Nephron (organoid): ENCODE results near the gene NKD1.
A peak's percentile ranks its signal among the peaks of the same experiment; 100 is the strongest.
"Not testable (repeated sequence)": the region's sequence is repeated elsewhere in the genome, so short reads cannot be mapped to it uniquely, and the experiment has no call there.

ENCODE experiments used
- H3K27ac Mint-ChIP-seq, 3 experiments: 2 replicates each; pipeline ENCODE4 v1.8.0; 2020; ENCODE audit warnings: mixed read lengths in 3 of 3, mild to moderate bottlenecking in 2 of 3, moderate library complexity in 1 of 3
- H3K27me3 Mint-ChIP-seq: 2 replicates; pipeline ENCODE4 v1.8.0; 2021; ENCODE audit warnings: low read depth, mild to moderate bottlenecking, moderate library complexity, mixed read lengths
- H3K36me3 Mint-ChIP-seq: 2 replicates; pipeline ENCODE4 v1.8.0; 2020; ENCODE audit warnings: low read depth, mixed read lengths
- H3K4me1 Mint-ChIP-seq: 2 replicates; pipeline ENCODE4 v1.8.0; 2020; ENCODE audit warnings: mixed read lengths
- H3K4me3 Mint-ChIP-seq, 3 experiments: 2 replicates each; pipeline ENCODE4 v1.8.0; 2020; ENCODE audit warnings: mild to moderate bottlenecking in 3 of 3, mixed read lengths in 3 of 3, moderate library complexity in 2 of 3
- H3K9me3 Mint-ChIP-seq: 2 replicates; pipeline ENCODE4 v1.8.0; 2020; ENCODE audit warnings: mixed read lengths
- CTCF ChIP-seq, 3 experiments: fragments of 200-600 bp; sonication (generic); IDR thresholded peaks; one replicate each; pipeline ENCODE4 v1.5.0; 2021; ENCODE audit warnings: antibody characterized with exemption in 3 of 3; ENCODE audit not compliant: unreplicated experiment in 3 of 3

NKD1 gene

GRCh38 chr16:50501986-50502615 lies 46.1 kb upstream of the NKD1 start:
- Mint-ChIP-seq H3K27me3 (peaks cover 19% of the 10 kb centered on the region), H3K36me3 (no peaks in the 10 kb centered on the region), H3K9me3 (no peaks in the 10 kb centered on the region), H3K4me3 (no peak overlapping the region), H3K27ac (no peak overlapping the region), H3K4me1 (peaks cover 11% of the 10 kb centered on the region)
- TF ChIP-seq CTCF (IDR thresholded peaks at IDR 0.05; ENCODE audit: unreplicated experiment in 3 of 3), result no peak

- TF ChIP-seq CTCF (IDR thresholded peaks at IDR 0.05; ENCODE audit: unreplicated experiment in 3 of 3), result no peak
- Mint-ChIP-seq H3K4me1 (peaks cover 11% of the 10 kb centered on the region), H3K4me3 (no peak overlapping the region), H3K36me3 (no peaks in the 10 kb centered on the region), H3K9me3 (no peaks in the 10 kb centered on the region), H3K27ac (no peak overlapping the region), H3K27me3 (peaks cover 19% of the 10 kb centered on the region)
Measured at GRCh38 chr16:50502616-50503011, 45.6 kb upstream of the NKD1 start.

DNA sequence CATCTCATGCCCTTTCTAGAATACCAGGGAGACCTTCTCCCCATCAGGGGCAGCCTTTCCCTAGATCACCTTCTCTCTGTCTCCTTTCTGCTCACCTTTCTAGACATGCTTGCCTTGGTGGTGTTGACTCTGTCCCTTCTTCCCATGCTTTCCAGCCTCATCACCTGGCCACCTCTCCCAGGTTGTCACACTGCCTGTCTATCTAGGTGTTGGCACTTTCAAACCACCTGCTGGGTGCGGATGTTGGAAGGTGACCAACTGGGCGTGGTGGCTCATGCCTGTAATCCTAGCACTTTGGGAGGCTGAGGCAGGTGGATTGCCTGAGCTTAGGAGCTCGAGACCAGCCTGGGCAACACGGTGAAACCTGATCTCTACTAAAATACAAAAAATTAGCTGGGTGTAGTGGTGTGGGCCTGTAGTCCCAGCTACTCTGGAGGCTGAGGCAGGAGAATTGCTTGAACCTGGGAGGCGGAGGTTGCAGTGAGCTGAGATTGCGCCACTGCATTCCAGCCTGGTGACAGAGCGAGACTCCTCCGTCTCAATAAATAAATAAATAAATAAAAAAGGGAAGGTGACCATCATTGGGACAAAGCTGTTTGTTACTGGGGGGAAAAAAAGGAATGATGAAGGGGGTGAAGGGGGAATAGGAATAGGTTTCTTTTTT lies 44.2 kb upstream of the NKD1 start:
- H3K27ac Mint-ChIP-seq, H3K4me1 Mint-ChIP-seq, H3K36me3 Mint-ChIP-seq, H3K9me3 Mint-ChIP-seq, H3K4me3 Mint-ChIP-seq: not testable (repeated sequence)
- H3K27me3 Mint-ChIP-seq, result peaks cover 19% of the 10 kb centered on the region

DNA sequence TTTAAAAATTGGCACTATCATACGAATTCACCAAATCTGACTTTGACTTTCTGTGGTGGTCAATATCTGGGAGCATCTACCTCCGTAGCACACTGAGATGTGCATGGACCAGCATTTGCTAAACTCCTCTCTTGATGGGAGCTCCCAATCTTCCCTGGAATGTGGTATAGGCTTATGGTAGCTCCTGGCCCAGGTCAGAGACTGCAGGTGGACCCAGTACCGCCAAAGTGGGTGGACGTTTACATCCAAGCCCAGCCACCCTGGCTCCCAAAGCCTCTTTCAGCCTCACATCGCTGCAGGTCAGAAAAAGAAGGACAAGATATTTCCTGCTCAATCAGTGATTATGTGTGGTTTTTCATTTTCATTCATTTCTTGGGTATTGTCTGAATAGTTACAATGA lies 43.1 kb upstream of the NKD1 start:
- Mint-ChIP-seq H3K36me3 (no peaks in the 10 kb centered on the region), H3K27ac (no peak overlapping the region), H3K4me3 (no peak overlapping the region), H3K27me3 (peaks cover 17% of the 10 kb centered on the region), H3K4me1 (no peaks in the 10 kb centered on the region), H3K9me3 (peaks cover 12% of the 10 kb centered on the region)
- TF ChIP-seq CTCF (IDR thresholded peaks at IDR 0.05; ENCODE audit: unreplicated experiment in 3 of 3), result no peak

GRCh38 chr16:50505714-50506542 lies 42.3 kb upstream of the NKD1 start:
- no peak overlapping the region for H3K4me3 Mint-ChIP-seq
- H3K4me1 Mint-ChIP-seq, result no peaks in the 10 kb centered on the region
- H3K27ac Mint-ChIP-seq, result peak overlapping the region in 1 of 3 experiments; percentile 13
- peaks cover 16% of the 10 kb centered on the region for H3K27me3 Mint-ChIP-seq
- no peaks in the 10 kb centered on the region for H3K36me3 Mint-ChIP-seq
- H3K9me3 Mint-ChIP-seq, result peaks cover 16% of the 10 kb centered on the region
- TF ChIP-seq CTCF (IDR thresholded peaks at IDR 0.05; ENCODE audit: unreplicated experiment in 3 of 3), result no peak

- H3K9me3 Mint-ChIP-seq, result peaks cover 19% of the 10 kb centered on the region
- no peak overlapping the region for H3K27ac Mint-ChIP-seq
Measured at GRCh38 chr16:50506543-50506937, 41.7 kb upstream of the NKD1 start.

More at GRCh38 chr16:50506543-50506937, 41.7 kb upstream of the NKD1 start:
- H3K4me3 Mint-ChIP-seq, result no peak overlapping the region
- TF ChIP-seq CTCF (IDR thresholded peaks at IDR 0.05; ENCODE audit: unreplicated experiment in 3 of 3), result no peak
- no peaks in the 10 kb centered on the region for H3K36me3 Mint-ChIP-seq
- no peaks in the 10 kb centered on the region for H3K4me1 Mint-ChIP-seq
- H3K27me3 Mint-ChIP-seq, result peaks cover 16% of the 10 kb centered on the region
